ENCODE measurements around the gene ZNF414.

DNA sequence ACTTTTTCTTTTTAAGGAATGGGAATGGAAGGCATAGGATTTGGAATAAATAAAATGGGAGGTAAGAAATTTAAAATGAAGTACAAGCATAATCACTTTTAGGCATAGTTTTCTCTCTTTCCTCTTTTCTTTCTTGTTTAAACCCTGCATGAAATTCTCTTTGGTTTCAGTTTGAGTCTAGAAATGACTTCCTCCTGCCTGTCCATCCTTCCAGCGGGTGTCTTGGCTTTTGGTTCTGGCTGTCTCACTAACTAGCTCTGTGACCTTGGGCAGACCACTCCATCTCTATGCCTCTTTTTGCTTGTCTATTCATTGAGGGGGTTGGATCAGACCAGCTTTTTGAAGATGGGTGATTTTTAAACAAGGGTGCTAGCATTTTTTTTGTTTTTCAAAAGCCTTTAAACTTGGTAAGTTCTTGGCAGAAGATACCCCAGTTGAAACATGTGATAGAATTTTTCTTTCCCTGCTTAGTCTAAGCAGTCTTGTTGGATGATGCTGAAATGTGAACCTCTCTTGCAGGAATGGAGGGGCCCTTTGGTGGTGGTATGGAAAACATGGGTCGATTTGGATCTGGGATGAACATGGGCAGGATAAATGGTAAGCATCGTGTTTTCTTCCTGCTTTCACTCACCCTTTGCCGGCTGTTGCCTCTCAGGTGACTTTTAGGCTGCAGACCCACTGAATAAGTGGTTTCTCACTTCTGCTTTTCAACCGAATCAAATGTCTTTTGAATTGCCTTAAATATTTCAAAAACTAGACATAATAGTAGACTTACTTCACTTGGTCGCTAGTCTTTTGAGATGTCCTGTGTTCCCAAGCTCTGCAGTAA is 40.1 kb downstream of the ZNF414 start:
- TF ChIP-seq, protein P1, sequence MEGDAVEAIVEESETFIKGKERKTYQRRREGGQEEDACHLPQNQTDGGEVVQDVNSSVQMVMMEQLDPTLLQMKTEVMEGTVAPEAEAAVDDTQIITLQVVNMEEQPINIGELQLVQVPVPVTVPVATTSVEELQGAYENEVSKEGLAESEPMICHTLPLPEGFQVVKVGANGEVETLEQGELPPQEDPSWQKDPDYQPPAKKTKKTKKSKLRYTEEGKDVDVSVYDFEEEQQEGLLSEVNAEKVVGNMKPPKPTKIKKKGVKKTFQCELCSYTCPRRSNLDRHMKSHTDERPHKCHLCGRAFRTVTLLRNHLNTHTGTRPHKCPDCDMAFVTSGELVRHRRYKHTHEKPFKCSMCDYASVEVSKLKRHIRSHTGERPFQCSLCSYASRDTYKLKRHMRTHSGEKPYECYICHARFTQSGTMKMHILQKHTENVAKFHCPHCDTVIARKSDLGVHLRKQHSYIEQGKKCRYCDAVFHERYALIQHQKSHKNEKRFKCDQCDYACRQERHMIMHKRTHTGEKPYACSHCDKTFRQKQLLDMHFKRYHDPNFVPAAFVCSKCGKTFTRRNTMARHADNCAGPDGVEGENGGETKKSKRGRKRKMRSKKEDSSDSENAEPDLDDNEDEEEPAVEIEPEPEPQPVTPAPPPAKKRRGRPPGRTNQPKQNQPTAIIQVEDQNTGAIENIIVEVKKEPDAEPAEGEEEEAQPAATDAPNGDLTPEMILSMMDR (conservative IDR thresholded peaks at IDR 0.05; ENCODE audit: low read length), result no peak
- TF ChIP-seq EZH2phosphoT487 (IDR thresholded peaks at IDR 0.05; ENCODE audit: borderline replicate concordance), result no peak
